CD1c-positive myeloid dendritic cell (primary cell): ENCODE results near the gene HLA-B.

Source experiments
- DNase-seq: peaks from one replicate; pipeline ENCODE4 v3.0.0-alpha.2; 2016; ENCODE audit errors: extremely low spot score

The HLA-B gene

GRCh38 chr6:31307669-31308049 lies 49.3 kb downstream of the HLA-B start:
- no peak for DNase-seq

GRCh38 chr6:31305703-31306219 lies 51.2 kb downstream of the HLA-B start:
- peak; percentile 79 for DNase-seq

- peak; percentile 90 for DNase-seq
Measured at GRCh38 chr6:31304683-31305082, 52.3 kb downstream of the HLA-B start.
